ENCODE results near the gene FUOM.

- TF ChIP-seq POLR2A (IDR thresholded peaks at IDR 0.05; ENCODE audit: low read depth) (no peak), CTCF (IDR thresholded peaks at IDR 0.05) (no peak), POLR2AphosphoS5 (IDR thresholded peaks at IDR 0.05) (no peak)
These were observed 30.6 kb upstream of the FUOM start for GRCh38 chr10:133388236-133388972.

Measured in esophagus muscularis mucosa (tissue), 3 donors.